MCF 10A (cell line): ENCODE data around the gene GAS7. TPM values are rescaled to one million over a fixed set of nuclear protein-coding genes. Genes with fewer than 3 reads are reported as not detected.
"Not testable (repeated sequence)": the region's sequence is repeated elsewhere in the genome, so short reads cannot be mapped to it uniquely, and the experiment has no call there.

ENCODE experiments used
- BruUV-seq: library from RNA; stranded (reverse); fragments of 400-500 nt; replicated peaks from 2 replicates; lab custom pipeline; 2021; lab: Mats Ljungman, UMichigan
- CTCF ChIA-PET: fragments of 300-600 bp; sonication (Branson Sonifier 250); formaldehyde crosslinking; extraction: SDS; loops from one replicate; lab custom pipeline; 2021; ENCODE audit warnings: antibody characterized with exemption, inconsistent platforms; lab: Yijun Ruan, JAX
- POLR2A ChIA-PET: fragments of 300-600, 350-650 bp; sonication (Branson Sonifier 250); formaldehyde crosslinking; extraction: SDS; loops from one replicate; lab custom pipeline; 2020; ENCODE audit warnings: antibody characterized with exemption, inconsistent platforms; lab: Yijun Ruan, JAX
- DNase-seq: peaks from one replicate; pipeline ENCODE4 v3.0.0-alpha.2; 2018; ENCODE audit not compliant: unreplicated experiment
- H3K27ac Mint-ChIP-seq: one replicate; pipeline ENCODE4 v1.8.0; 2022; ENCODE audit warnings: mild to moderate bottlenecking, low read depth, mixed read lengths; ENCODE audit not compliant: unreplicated experiment
- H3K27me3 Mint-ChIP-seq: one replicate; pipeline ENCODE4 v1.8.0; 2022; ENCODE audit warnings: mixed read lengths; ENCODE audit not compliant: insufficient read depth, unreplicated experiment
- H3K36me3 Mint-ChIP-seq: one replicate; pipeline ENCODE4 v1.8.0; 2022; ENCODE audit warnings: mild to moderate bottlenecking, moderate library complexity, mixed read lengths; ENCODE audit not compliant: insufficient read depth, unreplicated experiment
- H3K4me1 Mint-ChIP-seq: one replicate; pipeline ENCODE4 v1.8.0; 2022; ENCODE audit warnings: mixed read lengths; ENCODE audit not compliant: insufficient read depth, unreplicated experiment
- H3K4me3 Mint-ChIP-seq: one replicate; pipeline ENCODE4 v1.8.0; 2022; ENCODE audit warnings: mild to moderate bottlenecking, moderate library complexity, mixed read lengths; ENCODE audit not compliant: unreplicated experiment
- H3K9me3 Mint-ChIP-seq: one replicate; pipeline ENCODE4 v1.8.0; 2022; ENCODE audit warnings: mixed read lengths; ENCODE audit not compliant: unreplicated experiment
- intact Hi-C: fragments of 100-400 bp; cut with micrococcal nuclease; formaldehyde crosslinking; loops from 2 replicates; pipeline ENCODE4 v1.14.1; 2022
- total RNA-seq: library from RNA; stranded (reverse); gene quantifications from 2 replicates; pipeline ENCODE4 v1.2.3, GENCODE V29; 2022
- TF ChIP-seq, protein P1 (sequence below): fragments of 200-600 bp; IDR thresholded peaks from one replicate; pipeline ENCODE4 v1.8.0; 2022; ENCODE audit warnings: antibody characterized with exemption, mild to moderate bottlenecking; ENCODE audit not compliant: unreplicated experiment

Gene GAS7
- total RNA-seq, 1 experiment from 2014 or later = not detected

DNA sequence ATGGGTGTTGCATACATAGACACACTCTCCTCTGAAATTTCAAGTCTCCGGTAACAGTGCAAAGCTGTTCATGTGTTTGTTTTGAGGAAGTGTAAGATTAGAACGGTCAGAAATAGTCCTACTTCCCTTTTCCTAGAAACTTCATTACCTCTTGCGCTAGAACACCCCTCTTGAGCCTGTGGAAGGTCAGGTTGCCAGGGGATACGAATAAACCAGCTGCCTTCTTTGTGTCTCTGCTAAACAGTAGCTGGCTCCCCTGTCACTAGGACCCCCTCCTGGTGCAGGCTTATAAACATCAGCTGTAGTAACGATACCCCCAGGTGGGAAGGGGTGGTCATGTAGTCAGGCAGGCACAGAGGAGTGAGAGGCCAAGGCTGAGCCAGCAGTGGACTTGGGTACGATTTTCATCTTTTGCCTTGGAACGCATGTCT lies 179.9 kb downstream of the GAS7 start:
- intact Hi-C loops = no loop called here
- ChIA-PET CTCF (no interaction called here), POLR2A (interaction anchor here (0.6 kb wide), 1 partner anchor 1083 kb away, joined by 3 read pairs; no protein-coding TSS in a partner anchor)
- TF ChIP-seq, protein P1, sequence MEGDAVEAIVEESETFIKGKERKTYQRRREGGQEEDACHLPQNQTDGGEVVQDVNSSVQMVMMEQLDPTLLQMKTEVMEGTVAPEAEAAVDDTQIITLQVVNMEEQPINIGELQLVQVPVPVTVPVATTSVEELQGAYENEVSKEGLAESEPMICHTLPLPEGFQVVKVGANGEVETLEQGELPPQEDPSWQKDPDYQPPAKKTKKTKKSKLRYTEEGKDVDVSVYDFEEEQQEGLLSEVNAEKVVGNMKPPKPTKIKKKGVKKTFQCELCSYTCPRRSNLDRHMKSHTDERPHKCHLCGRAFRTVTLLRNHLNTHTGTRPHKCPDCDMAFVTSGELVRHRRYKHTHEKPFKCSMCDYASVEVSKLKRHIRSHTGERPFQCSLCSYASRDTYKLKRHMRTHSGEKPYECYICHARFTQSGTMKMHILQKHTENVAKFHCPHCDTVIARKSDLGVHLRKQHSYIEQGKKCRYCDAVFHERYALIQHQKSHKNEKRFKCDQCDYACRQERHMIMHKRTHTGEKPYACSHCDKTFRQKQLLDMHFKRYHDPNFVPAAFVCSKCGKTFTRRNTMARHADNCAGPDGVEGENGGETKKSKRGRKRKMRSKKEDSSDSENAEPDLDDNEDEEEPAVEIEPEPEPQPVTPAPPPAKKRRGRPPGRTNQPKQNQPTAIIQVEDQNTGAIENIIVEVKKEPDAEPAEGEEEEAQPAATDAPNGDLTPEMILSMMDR = no peak
- DNase-seq = no peak
- Mint-ChIP-seq H3K27ac (no peak overlapping the region), H3K36me3 (no peaks in the 10 kb centered on the region), H3K4me1 (no peaks in the 10 kb centered on the region), H3K4me3 (no peak overlapping the region), H3K9me3 (peaks cover 13% of the 10 kb centered on the region), H3K27me3 (no peaks in the 10 kb centered on the region)
- BruUV-seq = no TSS peak

DNA sequence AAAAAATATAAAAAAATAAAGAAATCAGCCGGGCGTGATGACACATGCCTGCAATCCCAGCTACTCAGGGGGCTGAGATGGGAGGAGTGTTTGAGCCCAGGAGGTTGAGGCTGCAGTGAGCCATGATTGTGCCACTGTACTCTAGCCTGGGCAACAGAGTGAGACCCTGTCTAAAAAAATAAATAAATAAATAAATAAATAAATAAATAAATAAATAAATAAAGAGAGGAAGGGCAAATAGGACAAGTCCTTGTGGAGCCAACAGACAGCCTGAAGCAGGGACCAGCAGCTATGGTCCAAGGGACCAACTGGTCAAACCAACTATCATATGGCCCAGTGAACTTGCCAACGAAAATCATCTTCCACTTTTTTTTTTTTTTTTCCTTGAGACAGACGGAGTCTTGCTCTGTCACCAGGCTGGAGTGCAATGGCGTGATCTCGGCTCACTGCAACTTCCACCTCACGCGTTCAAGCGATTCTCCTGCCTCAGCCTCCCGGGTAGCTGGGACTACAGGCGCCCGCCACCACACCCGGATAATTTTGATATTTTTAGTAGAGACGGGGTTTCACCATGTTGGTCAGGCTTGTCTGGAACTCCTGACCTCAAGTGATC lies 181.3 kb downstream of the GAS7 start:
- H3K27me3 Mint-ChIP-seq, DNase-seq, H3K4me1 Mint-ChIP-seq, H3K36me3 Mint-ChIP-seq, H3K4me3 Mint-ChIP-seq, BruUV-seq, intact Hi-C loops, H3K27ac Mint-ChIP-seq: not testable (repeated sequence)
- H3K9me3 Mint-ChIP-seq = peaks cover 14% of the 10 kb centered on the region
- POLR2A ChIA-PET = interaction anchor here (0.6 kb wide), 1 partner anchor 292 kb away, joined by 4 read pairs; no protein-coding TSS in a partner anchor
- CTCF ChIA-PET = interaction anchor here (0.6 kb wide), 1 partner anchor 1791 kb away, joined by 3 read pairs; no protein-coding TSS in a partner anchor

DNA sequence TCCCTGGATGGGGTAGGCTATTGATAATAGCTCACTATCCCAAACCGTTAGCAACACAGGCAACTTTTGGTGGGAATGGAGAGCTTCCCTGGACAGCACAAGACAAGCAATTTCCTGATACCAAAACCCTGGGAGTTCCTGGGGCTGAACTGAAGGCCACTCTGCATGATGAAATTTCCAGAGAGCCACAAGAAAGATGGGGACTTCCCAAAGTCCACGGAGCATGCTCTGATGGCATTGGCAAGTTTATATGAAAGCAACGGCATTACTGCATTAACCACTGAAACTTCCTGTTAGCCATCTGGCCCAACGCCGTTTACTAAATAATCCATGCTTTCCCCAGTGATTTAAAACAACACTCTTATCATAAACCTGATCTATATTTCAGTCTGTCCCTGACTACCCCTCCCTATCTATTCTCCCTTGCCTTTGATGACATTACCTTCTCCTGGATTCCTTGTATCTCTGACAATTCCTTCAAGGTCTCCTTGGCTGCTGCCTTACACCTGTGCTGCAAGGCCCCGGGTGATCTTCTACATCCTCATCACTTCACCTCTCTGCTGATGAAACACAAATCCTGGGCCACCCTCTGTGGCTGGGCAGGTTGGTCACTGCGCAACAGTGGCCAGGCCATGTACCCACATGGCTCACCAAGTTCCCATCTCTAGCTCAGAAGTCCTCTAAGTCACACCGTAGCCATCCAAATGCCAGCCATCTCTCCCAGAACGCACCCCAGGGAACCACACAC lies 184.9 kb downstream of the GAS7 start:
- BruUV-seq = no TSS peak
- Mint-ChIP-seq H3K4me1 (no peaks in the 10 kb centered on the region), H3K36me3 (no peaks in the 10 kb centered on the region), H3K27ac (no peak overlapping the region), H3K4me3 (no peak overlapping the region), H3K9me3 (peaks cover 14% of the 10 kb centered on the region), H3K27me3 (no peaks in the 10 kb centered on the region)
- intact Hi-C loops = no loop called here
- CTCF ChIA-PET = interaction anchor here (0.6 kb wide), 1 partner anchor 513 kb away, joined by 3 read pairs; no protein-coding TSS in a partner anchor
- POLR2A ChIA-PET = no interaction called here
- no peak for DNase-seq
- TF ChIP-seq, protein P1 = no peak

DNA sequence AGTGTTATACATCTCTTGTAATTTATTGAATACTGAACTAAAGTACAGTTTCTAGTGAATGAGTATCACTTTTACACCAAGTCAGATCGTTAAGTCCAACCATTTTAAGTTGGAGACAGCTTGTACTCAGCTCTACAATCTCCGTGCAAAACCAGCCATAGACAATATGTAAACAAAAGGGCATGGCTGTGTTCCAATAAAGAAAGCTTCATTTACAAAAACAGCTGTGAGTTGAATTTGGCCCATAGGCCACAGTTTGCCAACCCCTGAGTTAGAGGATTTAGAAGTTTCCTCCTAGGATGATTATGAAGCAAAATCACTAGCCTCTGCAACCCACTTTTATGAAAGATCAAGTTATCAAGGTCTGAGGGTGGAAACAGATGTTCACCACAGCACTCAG lies 187.7 kb downstream of the GAS7 start:
- BruUV-seq = no TSS peak
- intact Hi-C loops = no loop called here
- no peak for DNase-seq
- Mint-ChIP-seq H3K27me3 (no peaks in the 10 kb centered on the region), H3K9me3 (peaks cover 14% of the 10 kb centered on the region), H3K4me3 (no peak overlapping the region), H3K4me1 (no peaks in the 10 kb centered on the region), H3K36me3 (no peaks in the 10 kb centered on the region), H3K27ac (no peak overlapping the region)
- ChIA-PET POLR2A (no interaction called here), CTCF (no interaction called here)
- TF ChIP-seq, protein P1 = no peak
